ENCODE results near the gene NOD2.

Gene NOD2

DNA sequence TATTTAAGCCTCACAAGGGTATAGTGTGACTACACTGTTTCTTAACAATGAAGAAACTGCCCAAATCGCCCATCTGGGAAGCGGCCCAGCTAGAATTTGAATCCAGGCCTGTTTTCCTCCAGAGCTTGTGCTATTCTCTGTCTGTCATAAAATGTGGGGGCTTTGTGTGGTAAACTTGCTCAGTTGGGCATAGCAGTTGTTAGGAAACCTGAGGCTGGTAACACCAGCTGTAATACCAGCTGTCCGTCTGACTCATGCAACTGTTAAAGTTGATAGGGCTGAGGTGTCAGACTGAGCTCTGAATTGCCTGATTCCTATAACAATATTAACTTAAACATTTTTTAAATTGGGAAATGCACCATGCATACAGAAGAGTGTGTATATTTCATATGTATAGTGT, 9.3 kb downstream of the NOD2 start:
- TF ChIP-seq, protein P1, sequence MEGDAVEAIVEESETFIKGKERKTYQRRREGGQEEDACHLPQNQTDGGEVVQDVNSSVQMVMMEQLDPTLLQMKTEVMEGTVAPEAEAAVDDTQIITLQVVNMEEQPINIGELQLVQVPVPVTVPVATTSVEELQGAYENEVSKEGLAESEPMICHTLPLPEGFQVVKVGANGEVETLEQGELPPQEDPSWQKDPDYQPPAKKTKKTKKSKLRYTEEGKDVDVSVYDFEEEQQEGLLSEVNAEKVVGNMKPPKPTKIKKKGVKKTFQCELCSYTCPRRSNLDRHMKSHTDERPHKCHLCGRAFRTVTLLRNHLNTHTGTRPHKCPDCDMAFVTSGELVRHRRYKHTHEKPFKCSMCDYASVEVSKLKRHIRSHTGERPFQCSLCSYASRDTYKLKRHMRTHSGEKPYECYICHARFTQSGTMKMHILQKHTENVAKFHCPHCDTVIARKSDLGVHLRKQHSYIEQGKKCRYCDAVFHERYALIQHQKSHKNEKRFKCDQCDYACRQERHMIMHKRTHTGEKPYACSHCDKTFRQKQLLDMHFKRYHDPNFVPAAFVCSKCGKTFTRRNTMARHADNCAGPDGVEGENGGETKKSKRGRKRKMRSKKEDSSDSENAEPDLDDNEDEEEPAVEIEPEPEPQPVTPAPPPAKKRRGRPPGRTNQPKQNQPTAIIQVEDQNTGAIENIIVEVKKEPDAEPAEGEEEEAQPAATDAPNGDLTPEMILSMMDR (IDR thresholded peaks at IDR 0.05; ENCODE audit: extremely low read depth, missing control alignments): no peak
- DNase-seq (ENCODE audit: low spot score): no peak

DNA sequence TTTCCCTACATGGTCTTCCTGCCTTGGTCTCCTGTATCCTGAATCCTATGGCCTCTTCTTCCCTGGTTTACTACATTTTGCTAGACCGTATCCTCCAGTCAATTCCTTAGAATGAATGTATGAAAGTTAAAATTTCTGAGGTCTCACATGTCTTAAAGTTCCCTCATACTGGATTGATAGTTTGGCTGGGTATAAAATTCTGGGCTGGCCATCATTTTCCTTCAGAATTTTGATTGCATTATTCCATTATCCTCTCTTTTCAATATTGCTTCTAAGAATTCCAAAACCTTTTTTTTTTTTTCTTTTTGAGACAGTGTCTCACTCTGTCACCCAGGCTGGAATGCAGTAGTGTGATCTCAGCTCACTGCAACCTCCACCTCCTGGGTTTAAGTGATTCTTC, 10.8 kb downstream of the NOD2 start:
- TF ChIP-seq, protein P1 (IDR thresholded peaks at IDR 0.05; ENCODE audit: extremely low read depth, missing control alignments): no peak

GRCh38 chr16:50705436-50706110, 12.2 kb downstream of the NOD2 start:
- TF ChIP-seq, protein P1 (IDR thresholded peaks at IDR 0.05; ENCODE audit: extremely low read depth, missing control alignments): no peak

More for the DNA sequence above, 10.8 kb downstream of the NOD2 start:
- DNase-seq (ENCODE audit: low spot score): no peak

GRCh38 chr16:50706250-50706649, 12.8 kb downstream of the NOD2 start:
- TF ChIP-seq, protein P1 (IDR thresholded peaks at IDR 0.05; ENCODE audit: extremely low read depth, missing control alignments): no peak
- DNase-seq (ENCODE audit: low spot score): no peak

More at GRCh38 chr16:50705436-50706110, 12.2 kb downstream of the NOD2 start:
- no peak for DNase-seq (ENCODE audit: low spot score)

DNA sequence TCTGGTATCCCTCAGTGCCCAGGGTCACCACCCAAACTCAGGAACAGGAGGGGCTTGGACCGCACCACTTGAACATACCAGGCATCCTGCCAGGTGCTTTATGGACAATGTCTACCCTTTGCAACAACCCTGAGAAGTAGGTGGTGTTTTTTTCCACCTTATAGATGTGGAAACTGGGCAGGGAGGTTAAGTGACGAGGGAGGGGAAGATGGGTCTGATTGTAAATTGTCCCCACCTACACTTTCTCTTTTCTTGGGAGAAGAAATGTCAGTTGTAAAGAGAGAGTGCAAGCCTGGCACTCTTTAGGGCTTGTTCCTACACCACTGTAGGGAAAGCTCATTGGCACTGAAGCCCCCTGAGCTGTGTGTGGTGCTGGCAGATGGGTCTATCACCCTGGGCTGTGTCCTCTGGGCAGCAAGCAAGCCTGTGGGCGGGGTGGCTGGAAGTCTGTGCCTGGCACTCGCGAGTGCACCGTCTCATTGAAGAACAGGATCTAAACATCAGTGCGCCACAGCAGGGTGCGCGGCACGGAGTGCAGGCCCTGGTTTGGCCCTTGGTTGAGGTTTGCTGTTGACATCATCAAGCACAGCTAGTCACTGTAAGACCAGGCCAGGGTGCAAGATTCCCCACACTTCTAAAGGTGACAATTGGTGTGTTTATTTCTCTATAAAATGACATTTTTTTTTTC, 15.1 kb downstream of the NOD2 start:
- no peak for DNase-seq (ENCODE audit: low spot score)
- TF ChIP-seq, protein P1 (IDR thresholded peaks at IDR 0.05; ENCODE audit: extremely low read depth, missing control alignments): no peak

DNA sequence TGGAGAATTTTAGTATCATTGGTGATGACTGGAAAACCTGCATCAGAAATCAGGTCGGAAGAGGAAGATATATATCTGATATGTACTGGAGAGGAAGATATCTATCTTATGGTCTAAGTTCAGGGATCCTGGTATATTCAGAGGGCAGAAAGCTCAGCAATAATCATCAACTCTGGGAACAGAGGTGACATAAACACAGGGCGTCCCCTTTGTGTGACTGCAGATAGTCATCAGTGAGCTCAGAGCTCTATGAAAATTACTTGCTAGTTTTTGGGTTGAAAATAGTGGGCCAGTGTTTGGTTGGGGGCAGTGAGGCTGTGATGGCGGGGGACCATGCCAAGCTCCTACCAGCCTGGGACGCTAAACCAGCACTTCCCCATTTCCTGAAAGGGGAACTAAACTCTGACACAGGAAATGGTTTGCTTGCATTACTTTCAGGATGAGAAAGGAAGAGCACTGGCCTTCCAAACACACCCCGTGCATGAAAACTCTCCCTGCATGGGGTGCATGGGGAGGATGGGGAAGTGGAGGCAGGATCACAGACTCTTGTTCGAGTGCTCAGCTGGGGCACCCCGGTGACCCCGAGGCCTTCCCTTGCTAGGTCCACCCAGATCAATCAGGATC, 15.8 kb downstream of the NOD2 start:
- peak; percentile 45 for DNase-seq (ENCODE audit: low spot score)
- TF ChIP-seq, protein P1 (IDR thresholded peaks at IDR 0.05; ENCODE audit: extremely low read depth, missing control alignments): no peak

- no peak for DNase-seq (ENCODE audit: low spot score)
- TF ChIP-seq, protein P1 (IDR thresholded peaks at IDR 0.05; ENCODE audit: extremely low read depth, missing control alignments): no peak
Measured at GRCh38 chr16:50709980-50710379, 16.6 kb downstream of the NOD2 start.
